GM21529 (cell line): ENCODE results near the gene SERPINA3.
"Not testable (repeated sequence)": the region's sequence is repeated elsewhere in the genome, so short reads cannot be mapped to it uniquely, and the experiment has no call there.

ENCODE experiments used
- ATAC-seq: cut with Tn5 transposase; IDR thresholded peaks from one replicate; pipeline ENCODE4 v1.9.1; 2021; ENCODE audit not compliant: unreplicated experiment

The SERPINA3 gene

DNA sequence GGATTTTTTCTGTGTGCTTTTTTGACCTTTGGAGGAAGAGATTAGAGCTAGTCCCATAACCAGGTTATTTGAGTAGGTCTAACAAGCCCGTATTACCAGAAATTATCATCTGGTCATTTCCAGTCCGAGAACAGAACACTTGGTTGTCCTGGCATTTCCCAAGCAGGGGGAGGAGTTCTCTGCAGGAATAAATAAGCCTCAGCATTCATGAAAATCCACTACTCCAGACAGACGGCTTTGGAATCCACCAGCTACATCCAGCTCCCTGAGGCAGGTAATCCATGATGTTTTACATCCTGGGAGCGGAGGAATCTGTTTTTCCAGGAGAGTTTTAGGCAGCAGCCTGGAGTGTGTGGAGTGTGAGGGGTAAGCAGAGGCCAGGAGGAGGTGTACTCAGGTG lies at the start of gene SERPINA3:
TSS of gene SERPINA3 (plus strand) at position 218 of the 400 bp plus-strand sequence. CDS start 2,051 bp downstream, outside the sequence.
- ATAC-seq = no peak

DNA sequence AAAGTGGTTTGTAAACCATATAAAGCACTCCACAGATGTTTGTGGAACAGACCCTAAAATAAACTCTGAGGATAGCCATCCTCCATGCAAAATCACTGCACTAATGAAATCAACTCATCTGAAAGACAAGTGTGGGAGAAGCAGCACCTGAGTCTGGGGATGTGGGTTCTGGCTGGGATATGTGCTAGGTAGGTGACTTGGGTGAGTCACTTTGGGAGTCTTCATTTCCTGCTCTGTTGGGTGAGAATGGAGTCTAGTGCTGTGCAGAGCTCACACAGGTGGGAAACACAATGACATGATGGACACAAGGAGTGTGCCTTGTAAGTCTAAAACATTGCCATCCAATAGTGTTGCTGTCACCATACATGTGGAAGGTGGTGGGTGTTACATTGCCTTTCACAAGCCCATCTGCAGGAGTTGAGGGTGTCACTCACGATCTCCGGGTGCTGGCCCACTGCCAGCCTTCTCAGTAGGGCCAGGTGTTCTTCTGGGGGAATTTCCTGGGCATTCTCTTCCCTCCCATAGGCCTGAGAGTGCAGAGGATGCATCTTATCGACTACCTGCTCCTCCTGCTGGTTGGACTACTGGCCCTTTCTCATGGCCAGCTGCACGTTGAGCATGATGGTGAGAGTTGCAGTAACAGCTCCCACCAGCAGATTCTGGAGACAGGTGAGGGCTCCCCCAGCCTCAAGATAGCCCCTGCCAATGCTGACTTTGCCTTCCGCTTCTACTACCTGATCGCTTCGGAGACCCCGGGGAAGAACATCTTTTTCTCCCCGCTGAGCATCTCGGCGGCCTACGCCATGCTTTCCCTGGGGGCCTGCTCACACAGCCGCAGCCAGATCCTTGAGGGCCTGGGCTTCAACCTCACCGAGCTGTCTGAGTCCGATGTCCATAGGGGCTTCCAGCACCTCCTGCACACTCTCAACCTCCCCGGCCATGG lies 49.0 kb upstream of the SERPINA3 start:
- ATAC-seq = no peak

DNA sequence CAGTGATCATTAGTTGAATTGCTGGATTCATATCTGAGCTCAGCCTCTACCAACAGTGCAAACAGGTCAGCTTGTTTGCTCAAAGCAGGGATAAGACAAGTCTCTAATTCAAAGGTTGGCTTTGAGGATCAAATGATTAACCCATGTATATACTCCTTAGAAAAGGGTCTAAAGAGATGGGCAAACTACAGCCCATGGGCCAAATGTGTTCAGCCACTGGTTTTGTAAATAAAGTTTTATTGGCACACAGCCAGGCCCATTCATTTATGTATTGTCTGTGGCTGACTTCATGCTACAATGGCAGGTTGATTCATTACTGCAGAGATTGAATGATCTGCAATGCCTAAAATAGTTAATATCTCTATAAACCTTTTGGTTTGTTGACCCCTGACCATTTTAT lies 47.8 kb upstream of the SERPINA3 start:
- ATAC-seq = no peak

DNA sequence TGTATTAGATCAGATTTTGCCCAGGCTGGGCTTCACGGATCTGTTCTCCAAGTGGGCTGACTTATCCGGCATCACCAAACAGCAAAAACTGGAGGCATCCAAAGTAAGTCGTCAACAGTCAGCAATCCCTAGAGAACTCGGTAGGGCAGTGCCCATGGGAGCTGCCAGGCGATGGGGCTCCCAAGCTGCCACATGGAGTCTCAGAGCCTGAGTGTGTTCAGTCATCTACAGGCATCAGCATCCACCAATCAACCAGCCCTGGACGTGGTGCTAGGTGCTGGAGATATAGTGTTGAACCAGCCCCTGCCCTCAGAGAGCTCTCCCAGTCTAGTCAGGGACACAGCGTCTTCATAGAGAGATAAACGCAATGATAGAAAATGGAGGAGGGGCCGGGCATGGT lies 44.0 kb upstream of the SERPINA3 start:
- ATAC-seq = no peak

DNA sequence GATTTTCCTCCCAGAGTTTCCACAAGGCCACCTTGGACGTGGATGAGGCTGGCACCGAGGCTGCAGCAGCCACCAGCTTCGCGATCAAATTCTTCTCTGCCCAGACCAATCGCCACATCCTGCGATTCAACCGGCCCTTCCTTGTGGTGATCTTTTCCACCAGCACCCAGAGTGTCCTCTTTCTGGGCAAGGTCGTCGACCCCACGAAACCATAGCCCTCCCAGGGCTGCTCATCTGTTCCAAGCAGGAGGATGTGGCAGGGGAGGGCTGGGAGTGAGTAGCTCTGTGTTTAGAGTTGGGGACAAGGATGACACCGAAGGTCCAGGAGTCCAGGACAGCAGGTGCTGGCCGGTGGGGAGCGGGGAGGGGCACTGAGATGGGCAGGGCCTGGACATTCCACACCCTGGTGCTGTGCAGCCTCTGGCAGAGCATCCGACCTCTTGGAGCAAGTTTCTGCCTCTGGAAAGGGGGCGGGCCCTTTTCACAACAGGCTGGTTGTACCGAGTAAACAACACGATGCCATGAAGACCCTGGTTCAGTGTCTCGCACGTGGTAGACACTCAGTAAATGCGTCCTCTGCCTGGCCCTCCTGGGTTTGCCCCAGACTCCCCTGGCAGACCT lies 42.7 kb upstream of the SERPINA3 start:
- ATAC-seq = no peak

DNA sequence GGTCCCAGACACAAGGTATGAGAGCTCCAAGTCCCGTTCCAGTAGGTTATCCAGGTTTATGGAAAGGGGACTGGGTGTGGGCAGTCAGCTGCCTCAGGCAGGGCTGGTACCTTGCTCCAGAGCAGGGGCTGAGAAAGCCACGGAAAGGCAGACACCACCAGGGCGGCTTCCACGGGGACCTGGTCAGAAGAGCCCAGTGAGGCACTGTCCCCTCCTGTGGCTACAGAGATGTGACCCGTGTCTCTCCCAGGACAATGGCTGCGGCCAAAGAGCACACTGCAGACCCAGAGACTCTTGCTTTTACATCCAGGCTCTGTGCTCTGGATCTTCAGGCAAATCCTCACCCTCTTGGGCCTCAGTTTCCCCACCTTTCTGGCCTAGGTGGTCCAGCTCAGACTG lies 42.2 kb upstream of the SERPINA3 start:
- no peak for ATAC-seq

DNA sequence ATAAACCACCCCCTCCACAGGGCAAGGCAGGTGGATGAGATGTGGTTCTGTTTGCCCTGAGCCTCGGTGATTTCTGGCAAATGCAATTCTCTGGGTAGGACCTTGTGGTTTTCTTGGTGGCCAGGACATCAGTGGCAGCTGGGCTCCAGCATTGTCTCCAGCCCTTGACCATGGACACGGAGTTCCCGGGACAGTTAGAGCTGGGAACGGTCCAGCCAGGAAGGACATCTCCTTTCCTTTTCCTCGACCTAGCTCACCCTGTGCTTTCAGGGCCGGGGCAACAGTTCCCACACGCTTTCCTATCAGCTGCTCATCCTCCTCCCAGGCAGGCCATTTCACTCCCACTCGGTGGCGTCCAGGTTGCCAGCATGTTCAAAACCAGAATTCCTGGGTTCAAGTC lies 41.8 kb upstream of the SERPINA3 start:
- no peak for ATAC-seq

DNA sequence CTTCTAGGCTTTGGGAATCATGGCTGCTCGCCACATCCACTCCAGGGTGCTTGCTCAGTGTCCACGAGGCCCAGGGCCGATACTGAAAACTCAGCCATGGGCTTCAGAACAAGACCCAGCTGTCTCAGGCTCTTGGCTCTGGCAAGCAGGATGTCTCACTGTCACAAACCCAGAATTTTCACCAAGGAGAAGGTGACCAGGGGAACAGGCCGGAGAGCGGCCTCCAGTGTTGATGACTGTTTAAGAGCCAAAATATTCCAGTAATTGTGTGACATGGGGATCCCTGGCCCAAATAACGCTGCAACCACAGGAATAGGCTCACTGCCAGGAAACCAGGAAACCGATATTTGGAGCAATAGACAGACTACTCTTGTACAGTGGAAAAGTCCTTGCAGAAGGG lies 40.8 kb upstream of the SERPINA3 start:
- no peak for ATAC-seq

DNA sequence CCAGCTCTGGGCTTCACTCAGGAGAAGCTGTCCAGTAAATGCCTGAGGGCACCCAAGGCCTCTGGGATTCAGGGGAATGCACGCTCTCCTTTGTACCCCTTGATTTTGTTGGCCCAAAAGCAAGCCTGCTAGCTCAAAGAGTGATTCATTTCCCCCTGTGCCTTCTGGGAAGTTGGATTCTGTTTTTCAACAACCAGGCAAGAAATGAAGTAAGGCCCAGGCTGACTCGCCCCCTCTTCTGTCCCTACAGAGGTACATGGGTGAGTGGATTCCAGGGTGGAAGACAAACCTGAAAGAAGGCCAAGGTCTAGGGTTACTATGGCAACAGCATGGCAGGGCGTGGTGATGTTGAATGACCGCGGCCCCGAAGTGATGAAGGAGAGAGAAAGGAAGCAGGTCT lies 40.2 kb upstream of the SERPINA3 start:
- no peak for ATAC-seq

DNA sequence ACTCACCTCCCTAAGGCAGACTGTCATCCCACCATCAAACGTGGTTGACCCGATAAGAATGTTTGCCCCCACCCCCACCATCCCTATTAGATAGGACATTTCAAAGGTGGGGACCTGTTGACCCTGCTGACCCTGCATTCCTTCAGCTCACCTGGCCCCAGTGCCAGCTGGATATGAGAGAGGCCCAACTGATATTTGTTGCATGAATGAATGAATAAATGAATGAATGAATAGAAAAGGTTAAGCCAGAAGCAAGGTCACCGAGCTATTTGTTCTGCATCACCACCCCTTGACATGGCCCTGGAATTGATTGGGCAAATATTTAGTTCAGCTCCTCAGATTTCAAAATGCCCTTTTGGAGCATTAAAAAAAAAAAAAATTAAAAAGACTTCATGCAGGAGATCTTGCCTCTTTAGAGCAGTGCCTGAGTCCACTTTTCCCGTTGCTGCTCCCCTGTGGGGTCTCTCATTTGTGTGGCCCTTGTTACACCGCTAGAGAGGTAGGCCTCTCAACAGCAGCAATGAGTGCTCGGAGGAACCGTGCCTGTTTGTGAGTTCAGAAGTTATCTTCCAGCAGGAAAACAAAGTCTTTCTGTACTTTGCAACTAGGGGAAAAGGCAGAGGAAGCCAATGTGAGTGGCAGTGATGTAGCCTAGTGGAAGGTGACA lies 39.4 kb upstream of the SERPINA3 start:
- ATAC-seq = no peak

DNA sequence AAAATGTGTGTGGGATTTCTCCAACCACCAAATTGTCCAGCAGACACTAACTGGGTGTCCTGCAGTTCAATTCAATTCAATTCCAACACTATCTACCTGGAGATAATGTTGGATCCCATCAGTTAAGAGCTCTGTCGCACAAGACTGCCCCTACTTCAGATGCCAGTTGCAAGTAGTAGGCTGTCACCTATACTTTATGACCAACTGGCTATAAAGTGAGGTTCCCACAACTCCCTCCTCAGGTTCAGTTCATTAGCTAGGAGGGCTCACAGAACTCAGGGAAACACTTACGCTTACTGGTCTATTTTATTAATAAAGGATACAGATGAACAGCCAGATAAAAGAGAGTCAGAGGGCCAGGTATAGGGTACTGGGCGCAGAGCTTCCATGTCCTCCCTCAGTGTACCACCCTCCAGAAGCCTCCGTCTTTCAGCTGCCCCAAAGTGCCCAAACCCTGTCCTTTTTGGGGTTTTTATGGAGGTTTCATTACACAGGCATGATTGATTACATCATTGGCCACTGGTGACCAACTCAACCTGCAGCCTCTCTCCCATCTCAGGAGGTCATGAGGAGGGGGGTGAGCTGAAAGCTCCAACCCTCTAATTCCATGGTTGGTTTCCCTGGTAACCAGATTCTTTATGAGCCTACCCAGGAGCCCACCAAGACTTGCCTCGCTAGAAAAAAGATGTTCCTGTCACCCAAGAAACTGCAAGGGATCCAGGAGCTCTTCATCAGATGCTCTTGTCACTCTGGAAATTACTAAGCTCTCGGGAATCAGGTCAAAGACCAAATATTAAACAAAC lies 38.5 kb upstream of the SERPINA3 start:
- no peak for ATAC-seq

DNA sequence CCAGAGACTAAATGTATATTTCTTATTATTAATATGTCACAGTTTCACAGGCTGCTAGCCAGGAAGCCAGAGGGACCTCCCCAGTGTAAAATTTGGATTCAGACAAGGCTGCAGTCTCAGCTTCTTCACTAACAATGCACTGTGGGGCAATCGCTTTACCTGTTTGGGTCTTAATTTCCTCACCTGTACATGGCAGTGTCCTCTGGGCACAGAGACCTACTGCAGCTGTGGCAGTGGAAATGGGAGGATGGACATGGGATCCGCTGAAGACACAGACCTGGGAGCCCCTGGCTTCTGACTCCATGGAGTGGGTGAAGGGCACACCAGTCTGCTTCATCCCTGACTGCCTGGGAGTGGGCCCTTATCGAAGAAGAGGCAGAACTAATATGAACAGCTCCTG lies 37.9 kb upstream of the SERPINA3 start:
- no peak for ATAC-seq

DNA sequence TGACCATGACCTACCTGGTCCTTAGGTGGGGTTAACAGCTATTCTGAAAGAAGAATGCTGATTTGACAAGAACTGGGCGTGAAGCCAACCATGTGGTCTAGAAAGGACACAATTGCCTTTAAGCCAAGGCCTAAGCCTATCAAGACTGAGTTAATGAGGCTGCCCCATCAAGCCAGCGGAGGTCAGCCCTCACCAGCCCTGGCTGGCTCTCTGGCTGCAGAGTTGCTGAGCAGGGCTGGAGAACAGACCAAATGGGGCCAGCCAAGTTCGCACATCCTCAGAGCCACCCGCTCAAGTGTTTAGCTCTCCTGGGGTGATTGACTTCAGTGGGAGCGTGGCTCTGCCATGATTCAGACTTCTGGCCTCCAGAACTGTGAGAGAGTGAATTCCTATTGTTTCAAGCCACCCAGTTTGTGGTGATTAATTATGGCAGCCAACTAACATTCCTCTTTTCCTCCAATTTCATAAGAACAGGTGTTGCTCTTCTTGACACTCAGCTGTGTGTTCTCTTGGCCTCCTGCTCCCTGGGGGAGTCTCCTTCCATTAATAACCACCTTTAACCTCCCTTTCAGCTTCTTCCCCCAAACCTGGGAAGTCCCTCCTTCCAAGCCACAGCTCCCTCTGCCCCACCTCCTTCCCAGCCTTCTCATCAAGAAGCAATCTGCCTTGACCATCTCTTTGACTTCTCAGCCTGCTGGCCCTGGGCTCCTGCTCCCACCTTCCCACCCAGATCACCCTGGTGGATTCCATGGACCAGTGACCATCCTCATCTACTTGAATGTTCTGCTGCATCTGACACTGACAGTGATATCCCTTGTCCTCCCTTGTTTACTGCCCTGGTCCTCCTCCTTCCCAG lies 36.2 kb upstream of the SERPINA3 start:
- no peak for ATAC-seq

DNA sequence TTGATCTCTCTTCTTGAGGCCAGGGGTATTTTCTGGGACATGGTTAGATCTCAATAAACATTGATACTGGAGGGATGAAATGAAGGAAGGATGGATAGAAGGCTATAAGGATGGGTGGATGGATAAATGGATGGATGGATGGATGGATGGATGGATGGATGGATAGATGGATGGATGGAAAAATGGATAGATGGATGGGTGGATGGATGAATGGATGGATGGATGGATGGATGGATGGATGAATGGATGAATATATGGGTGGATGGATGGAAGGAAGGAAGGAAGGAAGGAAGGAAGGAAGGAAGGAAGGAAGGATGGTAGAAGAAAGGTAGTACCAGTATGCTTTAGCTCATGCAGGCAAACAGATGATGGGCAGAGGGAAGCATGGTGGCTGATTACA lies 34.7 kb upstream of the SERPINA3 start:
- not testable (repeated sequence) for ATAC-seq

DNA sequence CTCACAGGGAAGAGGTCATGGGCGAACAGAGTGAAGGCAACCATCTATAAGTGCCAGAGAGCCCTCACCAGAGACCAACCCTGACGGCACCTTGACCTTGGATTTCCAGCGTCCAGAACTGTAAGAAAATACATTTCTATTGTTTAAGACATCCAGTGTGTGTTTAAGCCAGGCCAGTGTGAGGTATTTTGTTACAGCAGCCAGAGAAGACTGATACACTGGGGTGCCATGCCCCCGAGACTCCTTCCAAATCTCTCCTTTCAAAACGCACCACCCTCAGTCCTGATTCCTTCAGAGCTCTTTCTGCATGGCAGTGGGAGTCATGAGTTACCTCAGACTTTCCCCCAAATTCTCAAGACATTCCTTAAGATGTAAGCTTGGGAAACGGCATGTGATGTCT lies 33.5 kb upstream of the SERPINA3 start:
- ATAC-seq = no peak

DNA sequence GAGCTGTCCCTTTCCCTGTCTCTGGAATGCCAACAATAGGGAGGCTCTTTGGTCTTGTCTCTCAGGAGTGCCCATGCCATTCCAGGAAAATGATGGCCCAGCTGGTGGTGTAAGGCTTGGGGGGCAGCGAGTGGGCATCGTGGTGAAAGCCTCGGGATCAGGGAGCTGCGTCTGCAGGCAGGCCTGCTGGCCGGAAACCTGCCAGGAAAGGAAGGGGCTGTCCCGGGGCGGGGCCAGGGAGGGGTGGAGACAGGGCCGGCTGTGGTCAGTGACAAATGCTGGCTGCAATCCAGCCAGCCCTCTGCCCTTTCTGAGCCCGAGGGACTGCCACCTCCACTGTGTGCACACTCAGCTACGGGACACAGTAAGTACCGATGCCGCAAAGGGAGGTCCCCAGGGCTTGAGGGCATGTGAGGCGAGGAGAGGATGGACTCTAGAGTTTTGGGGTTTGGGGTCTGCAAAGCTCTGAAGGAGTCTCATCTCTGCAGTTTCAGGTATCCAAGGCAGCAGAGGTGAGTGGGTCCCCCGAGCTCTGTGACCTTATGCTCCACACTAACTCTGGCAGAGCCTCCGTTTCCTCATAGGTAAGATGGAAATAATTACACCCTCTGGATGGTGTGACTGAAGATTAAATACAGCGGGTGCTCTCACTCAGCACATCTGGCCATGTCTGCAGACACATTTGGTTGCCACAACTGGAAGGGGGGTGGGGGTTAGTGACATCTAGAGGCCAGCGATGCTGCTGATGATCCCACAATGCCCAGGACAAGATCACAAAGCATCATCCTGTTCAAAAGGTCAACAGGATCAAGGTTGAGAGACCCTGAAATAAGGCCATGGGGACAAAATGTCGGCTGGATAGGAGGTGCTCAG lies 30.8 kb upstream of the SERPINA3 start, which contains the start of gene SERPINA5:
TSS of gene SERPINA5 (plus strand) at position 300 of the 873 bp plus-strand sequence. CDS start 5,937 bp downstream, outside the sequence.
- no peak for ATAC-seq

DNA sequence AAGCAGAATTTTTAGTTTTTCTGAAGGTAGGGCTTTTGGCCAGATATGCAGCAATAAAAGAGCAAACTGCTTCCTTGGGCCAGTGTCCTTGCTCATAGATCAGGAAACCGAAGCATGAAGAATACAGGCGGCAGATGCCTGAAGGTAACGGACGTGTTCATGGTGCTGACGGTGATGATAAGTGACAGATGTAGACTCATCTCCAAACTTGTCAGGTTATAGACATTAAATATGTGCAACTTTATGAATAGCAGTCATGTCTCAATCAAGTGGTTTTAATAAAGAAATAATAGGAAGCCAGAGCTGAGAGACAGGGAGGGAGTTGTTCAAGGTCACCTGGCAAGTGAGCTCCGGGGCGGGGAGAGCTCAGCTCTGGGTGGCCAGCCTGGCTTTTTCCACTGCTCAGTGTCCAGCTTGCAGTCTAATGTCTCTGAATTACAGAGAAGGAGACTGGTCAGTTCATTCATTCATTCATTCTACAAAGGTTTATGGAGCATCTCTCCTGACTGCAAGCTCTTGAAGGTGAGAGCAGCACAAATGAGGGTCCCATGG lies 29.9 kb upstream of the SERPINA3 start:
- no peak for ATAC-seq

DNA sequence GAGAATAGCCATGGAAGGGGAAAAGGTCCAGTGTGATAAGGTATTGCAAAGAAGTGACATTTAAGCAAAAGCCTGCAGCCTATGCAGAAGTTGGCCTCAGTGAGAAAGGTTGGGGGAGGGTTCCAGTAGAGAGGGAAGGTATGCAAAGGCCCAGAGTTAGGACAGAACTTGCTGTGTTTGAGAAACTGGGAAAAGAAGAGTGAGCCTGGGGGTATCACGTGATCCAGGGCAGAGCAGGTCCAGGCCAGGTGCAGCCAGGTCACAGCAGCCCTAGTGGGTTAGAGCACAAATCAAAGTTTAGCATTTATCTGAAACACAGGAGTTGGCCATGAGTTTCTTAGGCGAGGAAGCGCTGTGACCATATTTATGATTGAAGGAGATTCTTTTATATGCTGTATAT lies 29.3 kb upstream of the SERPINA3 start:
- no peak for ATAC-seq

DNA sequence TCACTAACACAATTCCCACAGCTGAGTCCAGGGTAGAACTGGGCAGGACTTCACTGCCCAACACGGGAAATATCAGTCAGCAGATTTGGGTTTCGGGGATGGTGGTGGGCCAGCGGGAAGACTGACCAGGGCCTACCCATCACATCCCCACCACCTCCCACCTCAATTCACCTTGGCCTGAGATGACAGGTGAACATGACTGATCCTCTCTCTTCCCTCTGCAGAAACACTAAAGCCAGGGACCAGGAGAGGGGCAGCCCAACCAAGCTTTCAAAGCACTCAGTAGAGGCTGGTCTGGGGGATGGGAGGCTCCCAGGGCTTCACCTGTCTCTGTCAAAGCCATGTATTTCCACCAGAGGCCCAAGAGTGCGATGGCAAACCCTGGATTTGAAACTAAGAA lies 28.6 kb upstream of the SERPINA3 start:
- no peak for ATAC-seq
